ENCODE measurements around the gene ASB15. TPM values are rescaled to one million over a fixed set of nuclear protein-coding genes. Genes with fewer than 3 reads are reported as not detected.

ASB15 gene
- total RNA-seq, 1 donor from 2014 or later = not detected

DNA sequence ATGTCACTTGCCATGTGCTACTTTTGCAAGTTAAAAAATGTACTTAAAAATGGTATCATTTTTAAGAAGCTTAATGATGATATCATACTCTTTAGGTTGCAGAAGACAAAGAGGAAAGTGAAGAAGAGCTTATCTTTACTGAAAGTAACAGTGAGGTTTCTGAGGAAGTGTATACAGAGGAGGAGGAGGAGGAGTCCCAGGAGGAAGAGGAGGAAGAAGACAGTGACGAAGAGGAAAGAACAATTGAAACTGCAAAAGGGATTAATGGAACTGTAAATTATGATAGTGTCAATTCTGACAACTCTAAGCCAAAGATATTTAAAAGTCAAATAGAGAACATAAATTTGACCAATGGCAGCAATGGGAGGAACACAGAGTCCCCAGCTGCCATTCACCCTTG is 60.1 kb downstream of the ASB15 start:
- DNase-seq (ENCODE audit: low spot score in 2 of 2) = no peak
- no peak for FAIRE-seq

DNA sequence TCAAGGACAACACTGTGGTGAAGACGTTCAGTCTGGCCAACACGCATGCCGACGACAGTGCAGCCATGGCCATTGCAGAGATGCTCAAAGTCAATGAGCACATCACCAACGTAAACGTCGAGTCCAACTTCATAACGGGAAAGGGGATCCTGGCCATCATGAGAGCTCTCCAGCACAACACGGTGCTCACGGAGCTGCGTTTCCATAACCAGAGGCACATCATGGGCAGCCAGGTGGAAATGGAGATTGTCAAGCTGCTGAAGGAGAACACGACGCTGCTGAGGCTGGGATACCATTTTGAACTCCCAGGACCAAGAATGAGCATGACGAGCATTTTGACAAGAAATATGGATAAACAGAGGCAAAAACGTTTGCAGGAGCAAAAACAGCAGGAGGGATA is 60.7 kb downstream of the ASB15 start:
- FAIRE-seq (no peak), DNase-seq (ENCODE audit: low spot score in 2 of 2) (no peak)

DNA sequence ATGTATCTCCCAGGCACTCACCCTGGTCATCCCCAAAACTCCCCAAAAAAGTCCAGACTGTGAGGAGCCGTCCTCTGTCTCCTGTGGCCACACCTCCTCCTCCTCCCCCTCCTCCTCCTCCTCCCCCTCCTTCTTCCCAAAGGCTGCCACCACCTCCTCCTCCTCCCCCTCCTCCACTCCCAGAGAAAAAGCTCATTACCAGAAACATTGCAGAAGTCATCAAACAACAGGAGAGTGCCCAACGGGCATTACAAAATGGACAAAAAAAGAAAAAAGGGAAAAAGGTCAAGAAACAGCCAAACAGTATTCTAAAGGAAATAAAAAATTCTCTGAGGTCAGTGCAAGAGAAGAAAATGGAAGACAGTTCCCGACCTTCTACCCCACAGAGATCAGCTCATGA is 61.1 kb downstream of the ASB15 start:
- no peak for DNase-seq (ENCODE audit: low spot score in 2 of 2)
- FAIRE-seq = no peak

DNA sequence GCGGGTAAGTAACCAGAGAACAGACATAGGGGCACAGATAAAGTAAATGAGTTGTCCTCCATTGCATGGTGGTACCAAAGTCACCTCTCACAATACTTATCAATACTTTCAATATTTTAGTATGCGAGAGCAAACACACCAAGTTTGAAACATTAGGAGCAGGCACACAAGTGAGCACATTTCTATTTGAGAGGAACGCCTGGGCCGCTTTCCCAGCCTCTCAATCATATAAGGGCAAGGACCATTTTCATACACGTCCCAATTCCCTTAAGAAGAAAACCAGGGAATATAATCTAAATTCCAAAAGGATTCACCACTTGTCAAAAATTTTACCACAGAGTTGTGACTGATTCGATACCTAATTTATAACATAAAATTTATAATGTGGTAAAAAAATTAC is 61.6 kb downstream of the ASB15 start:
- DNase-seq (ENCODE audit: low spot score in 2 of 2) = no peak
- no peak for FAIRE-seq

DNA sequence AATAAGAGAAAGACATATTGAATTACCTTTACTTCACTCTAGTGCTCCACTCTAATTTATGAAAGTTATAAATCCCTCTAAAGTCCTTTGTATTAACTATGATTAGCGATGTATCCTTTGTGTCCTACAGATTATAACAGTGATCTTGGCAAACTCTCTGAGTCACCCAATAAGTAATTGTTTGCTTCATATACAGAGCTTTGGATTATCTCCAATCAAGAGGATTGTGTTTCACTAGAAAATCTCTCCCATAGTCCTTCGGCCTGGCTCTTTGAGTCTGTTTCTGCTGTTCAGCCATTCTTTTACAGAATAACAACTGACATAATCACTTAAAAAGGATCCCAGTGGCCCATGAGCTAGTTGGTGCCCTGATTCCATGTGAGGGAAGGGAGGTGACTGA is 63.5 kb downstream of the ASB15 start:
- DNase-seq (ENCODE audit: low spot score in 2 of 2) = no peak
- no peak for FAIRE-seq

DNA sequence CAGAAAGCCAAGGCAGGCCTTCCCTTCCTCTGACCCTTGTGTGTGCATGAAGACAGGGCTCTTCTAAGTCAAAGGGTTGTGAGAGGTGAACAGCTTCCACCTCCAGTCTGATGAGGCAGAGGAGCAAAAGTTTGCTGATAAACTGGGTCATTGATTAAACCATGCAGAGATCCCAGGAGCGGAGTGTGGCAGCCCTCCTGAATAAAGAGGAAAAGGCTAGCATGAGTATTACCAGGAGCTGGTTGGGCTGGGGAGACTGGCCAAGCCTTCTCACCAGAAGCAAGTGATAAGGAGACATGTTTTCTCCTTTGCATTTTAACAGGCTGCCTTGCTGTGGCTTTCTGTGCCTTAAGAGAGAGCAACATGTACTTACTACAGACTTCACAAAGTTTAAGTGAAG is 64.3 kb downstream of the ASB15 start:
- DNase-seq (ENCODE audit: low spot score in 2 of 2) = no peak
- FAIRE-seq = no peak

DNA sequence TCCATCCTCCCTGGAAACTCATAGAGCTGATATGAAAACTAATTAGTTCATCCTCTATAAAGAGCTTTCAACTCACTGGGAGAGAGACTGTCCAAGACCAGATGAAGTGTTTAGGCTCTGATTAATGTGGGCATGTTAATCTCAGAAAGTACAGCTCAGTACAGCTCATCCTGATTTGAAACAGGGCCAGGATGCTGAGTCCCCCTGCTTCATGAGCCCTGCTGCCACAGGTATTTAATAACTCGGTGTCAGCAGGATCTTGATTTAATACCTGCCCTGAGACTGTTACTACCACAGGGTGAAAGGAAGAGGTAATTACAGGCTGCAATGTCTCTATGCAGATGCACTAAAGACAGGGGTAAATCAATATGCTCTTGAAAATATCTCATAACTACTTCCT is 64.9 kb downstream of the ASB15 start:
- FAIRE-seq = no peak
- DNase-seq (ENCODE audit: low spot score in 2 of 2) = no peak

DNA sequence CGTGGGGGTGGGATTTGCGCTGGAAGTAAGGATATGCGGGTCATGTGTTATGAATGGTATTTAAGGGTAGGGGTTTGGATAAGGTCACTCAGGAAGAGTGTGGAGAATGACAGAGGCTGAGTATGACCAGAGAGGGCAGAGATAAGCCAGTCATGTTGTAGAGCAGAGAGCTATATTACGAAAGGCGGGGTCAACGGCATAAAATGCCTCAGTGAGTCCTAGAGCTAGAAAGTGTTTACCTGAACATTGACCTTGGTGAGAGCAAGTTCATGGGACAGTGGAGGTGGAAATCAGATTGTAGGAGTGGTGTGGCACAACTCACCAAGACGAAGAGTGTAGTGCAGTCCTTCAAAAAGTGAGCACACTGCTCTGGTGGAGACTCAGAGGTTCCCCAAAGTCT is 67.9 kb downstream of the ASB15 start:
- no peak for FAIRE-seq
- no peak for DNase-seq (ENCODE audit: low spot score in 2 of 2)

DNA sequence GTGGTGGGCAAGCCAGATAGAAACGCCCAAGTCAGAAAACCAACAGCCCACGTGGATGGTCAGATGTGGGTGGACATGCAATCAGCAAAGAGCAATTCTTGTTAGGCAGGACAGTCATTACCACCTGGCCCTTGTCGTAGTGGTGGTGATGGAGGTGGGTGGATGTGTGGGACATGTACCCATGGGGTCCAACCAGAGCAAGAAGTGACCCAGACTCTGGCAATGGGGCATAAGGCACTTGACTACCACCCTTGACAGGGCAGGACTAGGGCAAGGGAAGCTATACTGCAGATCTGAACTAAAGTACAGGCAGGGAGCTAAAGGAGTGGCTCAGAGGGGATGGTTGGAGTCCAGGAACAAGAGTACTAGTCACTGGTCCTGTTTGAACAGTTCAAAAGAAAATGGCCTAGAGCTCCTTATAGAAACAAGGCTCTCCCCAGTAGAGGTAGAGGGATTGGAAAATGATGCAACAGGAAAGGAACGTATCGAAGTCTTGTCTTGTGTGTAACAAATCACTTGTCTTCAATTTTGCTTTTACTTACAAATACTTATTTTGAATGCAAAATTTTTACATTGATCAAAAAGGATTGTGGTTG is 71.6 kb downstream of the ASB15 start:
- no peak for FAIRE-seq

DNA sequence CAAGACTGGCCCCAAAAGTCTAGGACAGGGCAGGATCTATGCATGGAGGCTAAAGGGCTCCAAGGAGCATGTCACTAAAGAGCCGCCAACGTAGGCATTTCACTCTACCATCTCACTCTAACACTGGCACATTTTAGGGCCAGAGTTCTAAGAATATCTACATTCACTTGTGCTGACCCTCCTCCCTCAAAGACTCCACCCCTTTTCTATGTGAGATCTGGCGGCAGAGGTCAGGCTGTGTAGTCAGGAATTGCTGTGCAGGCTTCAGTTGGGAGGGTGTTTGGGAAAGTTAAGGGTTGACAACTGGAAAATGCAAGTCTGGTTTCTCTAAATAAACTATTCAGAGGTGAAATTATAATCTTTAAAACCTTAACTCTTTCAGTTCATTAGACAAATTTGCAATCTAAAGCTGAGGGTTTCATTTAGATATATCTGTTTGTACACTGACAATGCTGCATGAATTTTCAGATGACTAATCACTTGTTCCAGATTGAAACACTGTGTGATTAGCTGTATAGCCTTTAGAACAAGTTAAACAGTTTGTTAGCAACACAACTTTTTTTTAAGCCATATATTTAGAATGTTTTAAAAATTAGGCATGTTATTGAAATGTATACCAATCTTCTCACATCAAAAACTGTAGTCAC is 72.3 kb downstream of the ASB15 start:
- DNase-seq (ENCODE audit: low spot score in 2 of 2) = no peak
- no peak for FAIRE-seq

More for the DNA sequence above, 71.6 kb downstream of the ASB15 start:
- no peak for DNase-seq (ENCODE audit: low spot score in 2 of 2)

DNA sequence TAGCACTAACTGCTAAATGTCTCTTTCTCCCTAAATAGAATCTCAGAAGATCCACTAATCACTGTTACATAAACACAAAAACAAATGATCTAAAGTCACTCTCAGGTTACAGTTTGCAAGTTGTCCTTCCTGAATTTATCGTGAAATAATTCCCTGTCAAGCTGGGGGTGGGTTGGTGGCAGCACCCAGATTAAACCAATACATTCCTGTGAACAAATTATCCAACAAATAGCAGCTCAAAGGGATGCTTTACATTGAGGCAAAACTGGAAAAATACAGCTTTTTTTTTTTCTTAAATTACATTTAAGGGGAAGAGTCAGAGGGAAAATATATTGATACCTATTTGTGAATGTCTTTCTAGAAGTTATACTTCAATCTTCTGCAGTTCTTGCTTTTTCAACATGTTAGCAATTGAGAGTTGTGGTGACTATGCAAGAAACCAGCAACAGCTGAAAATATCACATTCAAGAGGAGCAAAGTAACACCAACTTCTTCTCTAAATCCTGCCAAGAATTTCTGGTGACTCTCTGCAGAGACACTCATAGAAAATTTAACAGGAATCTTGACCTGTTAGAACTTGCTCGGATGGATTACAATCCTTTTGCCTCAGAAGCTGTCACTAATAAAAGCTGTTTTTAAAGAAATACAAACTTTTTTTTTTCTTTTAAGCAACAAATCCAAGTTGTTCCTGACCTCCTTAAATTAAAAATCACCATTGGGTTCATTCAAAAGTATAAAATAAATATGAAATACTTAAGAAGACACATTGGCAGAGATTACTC is 73.0 kb downstream of the ASB15 start:
- DNase-seq (ENCODE audit: low spot score in 2 of 2) (no peak), FAIRE-seq (no peak)

DNA sequence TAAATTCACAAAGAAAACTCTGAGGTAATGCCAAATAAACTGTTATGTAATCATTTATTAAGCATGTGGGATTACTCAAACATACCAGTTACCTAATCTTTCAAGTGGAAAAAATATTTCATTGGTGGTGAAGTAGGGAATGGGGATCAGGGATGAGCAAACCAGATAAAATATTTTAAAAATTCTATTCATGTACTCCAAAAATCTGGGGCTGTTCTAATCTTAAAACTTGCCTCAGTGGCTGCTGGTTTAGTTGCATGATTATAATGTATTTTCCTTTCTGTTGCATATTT is 73.5 kb downstream of the ASB15 start:
- FAIRE-seq = no peak

DNA sequence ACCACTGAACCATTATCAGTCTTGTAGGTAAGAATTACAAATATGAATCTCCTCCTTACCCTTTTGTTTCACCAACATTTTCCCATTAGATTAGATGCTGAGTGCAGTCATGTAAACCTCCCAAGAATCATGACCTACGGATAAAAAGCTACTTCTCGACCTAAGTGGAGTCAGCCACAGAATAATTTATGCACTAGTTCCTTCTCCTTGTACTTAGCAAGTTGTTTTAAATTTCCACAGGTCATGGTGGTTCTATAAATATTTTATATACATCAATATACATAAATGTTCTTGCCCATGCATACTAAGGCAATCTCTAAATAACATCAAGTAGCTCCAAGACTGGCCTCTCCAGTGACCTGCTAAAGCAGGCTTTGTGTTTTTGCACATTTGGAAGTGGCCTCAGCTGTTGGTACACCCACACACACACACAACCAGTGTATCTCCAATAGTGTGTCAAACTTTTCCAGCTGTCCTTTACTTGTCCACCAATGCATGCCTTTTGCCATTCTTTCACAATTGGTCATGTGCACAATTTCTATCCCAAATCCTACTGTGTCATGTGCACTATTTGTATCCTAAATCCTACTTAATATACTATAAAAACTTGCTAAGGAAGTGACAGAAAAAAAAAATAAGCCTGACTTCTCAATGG is 75.6 kb downstream of the ASB15 start:
- FAIRE-seq = no peak
- DNase-seq (ENCODE audit: low spot score in 2 of 2) = no peak

More for the DNA sequence above, 73.5 kb downstream of the ASB15 start:
- no peak for DNase-seq (ENCODE audit: low spot score in 2 of 2)

DNA sequence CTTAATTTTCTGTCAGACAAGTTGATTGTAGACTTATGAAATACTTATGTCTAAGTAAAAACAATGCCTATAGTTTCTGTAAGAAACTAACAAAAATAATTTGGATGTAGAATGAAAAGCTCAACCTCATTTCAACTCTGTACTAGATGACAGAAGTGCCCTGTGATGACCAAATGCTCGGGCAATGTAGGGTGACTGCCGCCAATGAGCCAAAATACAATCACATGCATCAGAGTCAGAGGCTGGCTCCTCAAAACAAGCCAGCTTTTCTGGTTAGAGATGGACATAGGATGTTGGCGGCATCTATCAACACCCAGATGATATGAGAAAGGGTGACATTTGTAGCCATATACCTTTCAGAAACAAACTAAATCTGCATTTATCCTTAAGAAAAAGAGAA is 78.0 kb downstream of the ASB15 start:
- FAIRE-seq = no peak
- no peak for DNase-seq (ENCODE audit: low spot score in 2 of 2)

DNA sequence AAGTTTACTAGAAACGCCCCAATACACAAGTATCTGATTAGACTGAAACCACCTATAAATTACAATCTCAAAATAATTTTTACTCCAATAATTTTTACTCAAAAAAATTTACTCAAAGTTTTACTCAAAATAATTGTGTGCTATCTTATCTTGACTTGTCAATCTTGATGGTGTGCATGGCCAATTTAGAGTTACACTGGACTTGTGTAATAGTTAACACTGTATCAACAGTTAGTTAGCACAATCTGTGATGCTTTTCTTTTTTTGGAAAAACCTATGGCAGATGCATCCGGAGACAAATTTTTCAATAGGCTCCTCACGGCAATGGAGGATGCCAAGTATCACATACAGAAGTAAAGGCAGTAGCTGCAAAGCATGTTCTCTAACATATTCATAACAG is 79.0 kb downstream of the ASB15 start:
- FAIRE-seq (no peak), DNase-seq (ENCODE audit: low spot score in 2 of 2) (no peak)

DNA sequence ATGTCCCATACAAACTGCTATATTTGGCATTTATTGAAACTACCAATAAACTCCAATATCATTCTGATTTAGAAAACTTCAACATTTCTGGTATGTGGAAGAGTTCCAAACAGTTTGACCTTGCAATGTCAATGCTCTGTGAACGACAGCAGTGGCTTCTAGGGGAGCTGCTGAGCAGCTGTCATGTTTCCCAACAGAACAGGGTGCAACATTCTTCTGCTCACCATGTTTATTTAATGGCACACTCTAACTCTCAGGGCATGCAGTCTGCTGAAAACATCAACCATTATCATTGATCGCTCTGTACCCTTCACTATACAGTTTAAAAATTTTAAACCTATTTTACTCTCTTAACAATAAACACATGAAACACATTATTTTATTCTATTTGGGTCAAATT is 79.9 kb downstream of the ASB15 start:
- DNase-seq (ENCODE audit: low spot score in 2 of 2) = no peak
- FAIRE-seq = no peak

DNA sequence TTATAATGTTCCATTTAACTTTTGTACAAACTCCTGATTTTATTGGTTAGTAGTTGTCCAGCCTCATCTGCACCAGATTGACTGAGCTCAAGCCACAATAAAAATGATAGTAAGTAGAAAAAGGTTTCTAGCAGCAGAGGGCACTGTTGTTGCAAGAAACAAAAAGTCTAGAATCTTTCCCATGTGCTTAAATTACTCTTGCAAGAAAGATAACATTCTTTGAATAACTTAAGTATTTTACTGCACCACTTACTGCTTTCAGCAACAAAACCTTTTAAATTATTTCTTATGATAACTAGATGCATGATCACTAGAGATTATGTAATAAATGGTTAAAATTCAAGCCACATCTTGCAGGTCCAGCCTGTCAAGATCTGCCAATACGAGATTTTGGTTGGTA is 81.1 kb downstream of the ASB15 start:
- no peak for DNase-seq (ENCODE audit: low spot score in 2 of 2)
- FAIRE-seq = peak; percentile 92

DNA sequence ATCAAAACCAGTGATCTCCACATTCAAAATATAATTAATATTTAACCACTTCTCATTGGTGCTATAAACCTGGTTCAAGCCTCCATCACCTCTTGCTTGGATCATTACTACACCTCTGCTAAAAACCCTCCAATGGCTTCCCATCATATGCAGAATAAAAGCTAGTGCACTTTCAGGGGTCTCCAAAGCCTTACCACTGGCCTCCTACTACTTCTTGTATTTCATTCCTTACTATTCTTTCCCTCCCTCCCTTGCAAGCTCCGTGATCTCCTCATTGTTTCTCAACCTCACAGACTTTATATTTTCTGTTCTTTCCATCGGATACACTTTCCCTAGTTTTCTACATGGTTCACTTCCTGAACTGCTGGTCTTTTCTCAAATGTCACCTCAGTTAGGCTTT is 85.5 kb downstream of the ASB15 start:
- DNase-seq (ENCODE audit: low spot score in 2 of 2) = no peak
- FAIRE-seq = no peak

DNA sequence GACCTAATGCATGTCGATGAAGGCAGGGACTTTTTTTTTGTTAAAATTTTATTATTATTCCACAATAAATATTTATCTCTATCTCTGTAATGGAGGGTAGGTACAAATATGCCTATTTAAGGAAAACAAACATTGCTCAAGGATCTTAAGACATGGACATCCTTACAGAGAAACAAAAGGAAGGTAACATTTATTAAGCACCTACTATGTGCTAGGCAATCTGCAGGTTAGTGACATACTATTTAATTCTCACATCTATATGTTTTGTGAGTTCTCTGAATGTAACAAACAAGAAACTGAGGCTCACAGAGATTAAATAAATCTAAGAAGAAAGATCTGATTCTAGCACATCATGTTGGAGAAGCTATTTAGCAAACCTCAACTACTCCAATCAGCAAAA is 86.1 kb downstream of the ASB15 start:
- DNase-seq (ENCODE audit: low spot score in 2 of 2) (no peak), FAIRE-seq (no peak)
